ENCODE measurements around the gene RCSD1. TPM values are rescaled to one million over a fixed set of nuclear protein-coding genes. Genes with fewer than 3 reads are reported as not detected.

Gene RCSD1
- total RNA-seq, 2 donors from 2014 or later = 2.8 to 13.8 TPM

DNA sequence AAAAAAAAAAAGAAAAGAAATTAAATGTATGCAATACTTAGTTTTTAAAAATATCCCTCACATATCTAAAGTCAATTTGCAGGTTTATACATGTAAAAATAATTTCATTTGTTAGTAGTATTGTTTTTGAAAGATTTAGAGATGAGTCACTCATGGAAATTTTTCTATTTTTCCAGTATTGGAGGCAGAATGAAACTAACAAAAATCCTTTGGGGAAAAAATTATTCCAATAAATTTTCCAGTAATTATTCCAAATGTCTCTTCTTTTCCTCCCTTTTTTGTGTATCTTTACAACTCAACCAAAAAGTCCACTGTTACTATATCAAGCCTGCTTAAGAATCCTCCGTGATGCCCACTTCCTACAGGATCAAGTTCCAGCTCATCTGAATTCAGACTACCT, 121.6 kb downstream of the RCSD1 start:
- WGBS = 92% methylated on average over 1 of the region's 1 CpG
- Histone ChIP-seq H3K27me3 (replicated peaks; ENCODE audit: insufficient read depth) (no peaks in the 10 kb centered on the region), H3K9me3 (no peaks in the 10 kb centered on the region), H3K4me3 (no peak overlapping the region), H3K27ac (no peak overlapping the region), H3K36me3 (no peaks in the 10 kb centered on the region), H3K4me1 (replicated peaks) (no peaks in the 10 kb centered on the region)
- intact Hi-C loops (cut with DNase I) = no loop called here
- TF ChIP-seq POLR2AphosphoS5 (IDR thresholded peaks at IDR 0.05) (no peak), POLR2A (IDR thresholded peaks at IDR 0.05) (no peak), CTCF (IDR thresholded peaks at IDR 0.05) (no peak)
- no peak for DNase-seq (ENCODE audit: low spot score)

- H3K9me3 ChIP-seq = no peaks in the 10 kb centered on the region
- no peaks in the 10 kb centered on the region for H3K27me3 ChIP-seq (replicated peaks; ENCODE audit: insufficient read depth)
- peak overlapping the region in 1 of 2 donors; percentile 6 for H3K27ac ChIP-seq
- H3K4me3 ChIP-seq = no peak overlapping the region
- intact Hi-C loops (cut with DNase I) = no loop called here
- no peak for DNase-seq (ENCODE audit: low spot score)
- no peaks in the 10 kb centered on the region for H3K36me3 ChIP-seq
- TF ChIP-seq POLR2A (IDR thresholded peaks at IDR 0.05) (no peak), CTCF (IDR thresholded peaks at IDR 0.05) (no peak), POLR2AphosphoS5 (IDR thresholded peaks at IDR 0.05) (no peak)
- H3K4me1 ChIP-seq (replicated peaks) = peaks cover 3% of the 10 kb centered on the region
Measured at GRCh38 chr1:167752219-167752985, 122.4 kb downstream of the RCSD1 start.

- H3K4me1 ChIP-seq (replicated peaks) = peaks cover 3% of the 10 kb centered on the region
- H3K9me3 ChIP-seq = no peaks in the 10 kb centered on the region
- H3K27ac ChIP-seq = no peak overlapping the region
- 71% methylated on average over 3 of the region's 3 CpGs for WGBS
- no peaks in the 10 kb centered on the region for H3K27me3 ChIP-seq (replicated peaks; ENCODE audit: insufficient read depth)
- no peak for DNase-seq (ENCODE audit: low spot score)
- H3K36me3 ChIP-seq = no peaks in the 10 kb centered on the region
- TF ChIP-seq CTCF (IDR thresholded peaks at IDR 0.05) (no peak), POLR2AphosphoS5 (IDR thresholded peaks at IDR 0.05) (no peak), POLR2A (IDR thresholded peaks at IDR 0.05) (no peak)
- intact Hi-C loops (cut with DNase I) = no loop called here
- H3K4me3 ChIP-seq = no peak overlapping the region
Measured at GRCh38 chr1:167755654-167756053, 125.6 kb downstream of the RCSD1 start.

Other genes with a start within 250 kb of the RCSD1 start
- gene CD247, start 111.7 kb upstream of the RCSD1 start, total RNA-seq = under 1 TPM in 1 of 2 donors, not detected in 1; 0.96 TPM
- 100 to 1,000 TPM; 132 to 204 TPM for gene CREG1, start 76.5 kb upstream of the RCSD1 start, total RNA-seq
- 100 to 1,000 TPM in 1 of 2 donors, 10 to 100 TPM in 1; 52.5 to 135 TPM for gene MPZL1, start 91.8 kb downstream of the RCSD1 start, total RNA-seq

Measured in prostate gland (tissue), 2 donors.